Activated CD8-positive, alpha-beta T cell treated with anti-CD3 and anti-CD28 coated beads, Interleukin-2, amount 10 ng/mL, durations not matched to agents 7 days and 5 days (primary cell): ENCODE results near the gene KCNH6. TPM values are rescaled to one million over a fixed set of nuclear protein-coding genes. Genes with fewer than 3 reads are reported as not detected.

ENCODE experiments used
- ATAC-seq: fragments of 150-1000 bp; cut with Tn5 transposase; one replicate; pipeline ENCODE4 v1.10.0; 2021; ENCODE audit warnings: moderate library complexity
- CTCF ChIA-PET: fragments of 350-600 bp; sonication (Branson Sonifier 250); formaldehyde crosslinking; loops from one replicate; lab custom pipeline; 2021; ENCODE audit warnings: antibody characterized with exemption; lab: Charles Lee
- POLR2A ChIA-PET: fragments of 350-600 bp; sonication (Branson Sonifier 250); formaldehyde crosslinking; loops from one replicate; lab custom pipeline; 2021; ENCODE audit warnings: antibody characterized with exemption; lab: Charles Lee
- DNase-seq: peaks from one replicate; pipeline ENCODE4 v3.0.0-alpha.2; 2020
- H3K27ac Mint-ChIP-seq: one replicate; pipeline ENCODE4 v1.8.0; 2021; ENCODE audit warnings: mild to moderate bottlenecking, mixed read lengths
- H3K27me3 Mint-ChIP-seq: one replicate; pipeline ENCODE4 v1.8.0; 2021; ENCODE audit warnings: low read depth, mixed read lengths
- H3K36me3 Mint-ChIP-seq: one replicate; pipeline ENCODE4 v1.8.0; 2021; ENCODE audit warnings: low read depth, mixed read lengths
- H3K4me1 Mint-ChIP-seq: one replicate; pipeline ENCODE4 v1.8.0; 2021; ENCODE audit warnings: low read depth, mixed read lengths
- H3K4me3 Mint-ChIP-seq: one replicate; pipeline ENCODE4 v1.8.0; 2021; ENCODE audit warnings: mild to moderate bottlenecking, mixed read lengths
- H3K9me3 Mint-ChIP-seq: one replicate; pipeline ENCODE4 v1.8.0; 2022; ENCODE audit warnings: mixed read lengths; ENCODE audit not compliant: insufficient read depth
- total RNA-seq, 2 experiments: library from RNA; stranded (reverse); gene quantifications; one replicate each; pipeline ENCODE4 v1.2.3, GENCODE V29; 2021

KCNH6 gene
- total RNA-seq, 2 experiments from 2014 or later, result not detected

DNA sequence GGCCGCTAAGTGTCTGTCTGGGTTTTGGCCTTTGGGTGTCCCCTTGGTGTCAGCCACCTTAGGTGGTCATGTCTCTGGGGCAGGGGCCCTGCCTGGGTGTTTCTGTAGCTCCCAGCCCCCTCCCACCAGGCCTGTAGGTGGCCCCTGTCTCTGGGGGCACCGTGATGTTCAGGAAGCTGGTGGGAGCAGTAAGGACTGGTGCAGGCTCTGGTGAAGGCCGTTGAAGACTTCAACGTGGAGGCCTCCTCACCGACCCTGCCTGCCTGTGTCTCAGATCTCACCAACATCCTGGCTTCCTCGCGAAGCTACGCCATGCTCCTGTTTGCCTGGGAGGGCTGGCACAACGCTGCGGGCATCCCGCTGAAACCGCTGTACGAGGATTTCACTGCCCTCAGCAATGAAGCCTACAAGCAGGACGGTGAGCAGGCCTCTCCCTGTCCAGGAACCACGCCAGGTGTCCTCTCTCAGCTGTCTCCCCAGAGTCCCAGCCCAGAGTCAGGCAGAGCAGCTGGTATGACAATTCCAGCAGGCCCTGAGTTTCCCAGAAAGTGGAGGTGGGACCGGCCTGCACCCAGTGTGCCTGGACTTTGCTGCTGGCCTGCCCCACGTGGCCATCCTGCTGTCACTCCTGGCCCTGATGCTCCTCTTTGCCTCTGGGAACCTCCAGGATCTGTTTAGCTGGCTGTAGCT, 43.5 kb upstream of the KCNH6 start:
- Mint-ChIP-seq H3K36me3 (no peaks in the 10 kb centered on the region), H3K4me1 (peaks cover 16% of the 10 kb centered on the region), H3K27me3 (peaks cover 34% of the 10 kb centered on the region), H3K4me3 (no peak overlapping the region), H3K9me3 (no peaks in the 10 kb centered on the region), H3K27ac (no peak overlapping the region)
- CTCF ChIA-PET, result interaction anchor here (0.6 to 7.3 kb wide), 21 partner anchors 10 to 801 kb away, joined by 3 to 270 read pairs (median 4); partner anchors contain the start of gene DCAF7
- POLR2A ChIA-PET, result no interaction called here
- no peak for DNase-seq
- no peak for ATAC-seq

DNA sequence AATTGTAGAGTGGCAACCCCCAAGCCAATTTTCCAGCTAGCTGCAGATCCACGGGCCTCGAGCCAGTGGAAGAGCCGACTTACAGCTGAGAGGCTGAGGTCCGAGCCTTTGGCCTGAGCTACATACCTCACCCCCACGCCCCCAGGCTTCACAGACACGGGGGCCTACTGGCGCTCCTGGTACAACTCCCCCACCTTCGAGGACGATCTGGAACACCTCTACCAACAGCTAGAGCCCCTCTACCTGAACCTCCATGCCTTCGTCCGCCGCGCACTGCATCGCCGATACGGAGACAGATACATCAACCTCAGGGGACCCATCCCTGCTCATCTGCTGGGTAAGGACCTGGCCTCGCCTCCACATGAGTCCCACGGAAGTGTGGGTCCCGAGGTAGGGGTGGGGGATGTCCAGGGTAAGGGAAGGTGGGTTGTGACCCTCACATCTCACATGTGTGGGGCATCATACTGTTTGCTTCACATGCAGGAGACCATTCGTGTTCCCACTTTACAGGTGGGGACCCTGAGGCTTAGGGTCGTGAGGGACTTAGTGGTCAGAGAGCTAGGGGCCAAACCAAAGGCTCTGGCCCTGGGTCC, 42.9 kb upstream of the KCNH6 start:
- ChIA-PET POLR2A (interaction anchor here (0.5 to 0.6 kb wide), 3 partner anchors 18 to 717 kb away, joined by 3 to 4 read pairs (median 3); no protein-coding TSS in a partner anchor), CTCF (interaction anchor here (1.0 to 7.3 kb wide), 9 partner anchors 11 to 129 kb away, joined by 4 to 270 read pairs (median 7); no protein-coding TSS in a partner anchor)
- peaks cover 28% of the 10 kb centered on the region for H3K27me3 Mint-ChIP-seq
- H3K36me3 Mint-ChIP-seq, result no peaks in the 10 kb centered on the region
- no peak overlapping the region for H3K27ac Mint-ChIP-seq
- H3K4me1 Mint-ChIP-seq, result peaks cover 16% of the 10 kb centered on the region
- DNase-seq (no peak), ATAC-seq (no peak)
- no peaks in the 10 kb centered on the region for H3K9me3 Mint-ChIP-seq
- no peak overlapping the region for H3K4me3 Mint-ChIP-seq

DNA sequence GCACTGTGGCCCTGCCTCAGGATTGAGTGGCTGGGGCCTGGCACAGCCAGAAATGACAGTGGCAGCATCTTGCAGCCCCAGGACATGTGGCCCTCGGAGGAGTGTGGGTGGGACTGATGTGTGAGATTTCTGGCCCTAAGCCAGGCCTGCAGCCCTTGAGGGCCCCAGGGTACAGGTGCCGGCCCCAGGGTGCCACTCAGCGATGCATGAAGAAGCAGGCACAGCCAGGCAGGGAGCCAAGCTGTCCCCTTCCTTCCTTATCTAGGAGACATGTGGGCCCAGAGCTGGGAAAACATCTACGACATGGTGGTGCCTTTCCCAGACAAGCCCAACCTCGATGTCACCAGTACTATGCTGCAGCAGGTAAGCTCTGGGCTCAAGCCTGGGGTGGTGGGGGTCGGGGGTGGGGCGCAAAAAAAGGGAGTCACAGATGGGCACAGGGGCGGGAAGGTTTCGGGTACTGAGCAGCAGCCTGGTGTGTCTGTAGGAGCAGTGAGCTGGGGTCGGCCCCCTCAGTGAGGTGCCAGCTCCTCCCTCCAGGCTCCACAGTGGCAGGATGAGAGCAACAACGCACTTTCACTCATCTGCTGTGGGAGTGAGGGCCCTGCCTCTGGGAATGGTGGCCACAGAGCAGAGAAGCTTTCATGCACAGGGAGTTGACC, 42.2 kb upstream of the KCNH6 start:
- Mint-ChIP-seq H3K9me3 (no peaks in the 10 kb centered on the region), H3K4me3 (no peak overlapping the region), H3K27me3 (peaks cover 21% of the 10 kb centered on the region), H3K36me3 (no peaks in the 10 kb centered on the region), H3K4me1 (peaks cover 15% of the 10 kb centered on the region), H3K27ac (no peak overlapping the region)
- POLR2A ChIA-PET, result interaction anchor here (0.6 kb wide), 2 partner anchors 29 to 718 kb away, joined by 3 to 4 read pairs; no protein-coding TSS in a partner anchor
- DNase-seq (no peak), ATAC-seq (no peak)
- CTCF ChIA-PET, result interaction anchor here (0.8 to 7.3 kb wide), 2 partner anchors 50 to 131 kb away, joined by 4 to 270 read pairs; no protein-coding TSS in a partner anchor

DNA sequence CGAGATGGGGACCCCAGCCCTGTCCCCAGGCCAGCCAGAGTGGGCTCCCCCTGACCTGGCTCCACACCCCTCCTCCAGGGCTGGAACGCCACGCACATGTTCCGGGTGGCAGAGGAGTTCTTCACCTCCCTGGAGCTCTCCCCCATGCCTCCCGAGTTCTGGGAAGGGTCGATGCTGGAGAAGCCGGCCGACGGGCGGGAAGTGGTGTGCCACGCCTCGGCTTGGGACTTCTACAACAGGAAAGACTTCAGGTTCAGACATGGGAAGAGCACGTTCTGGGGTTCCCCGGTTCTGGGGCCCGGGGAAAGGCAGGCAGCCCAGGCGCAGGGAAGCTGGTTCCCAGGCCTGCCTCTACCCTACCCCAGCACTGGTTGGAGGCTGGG, 41.7 kb upstream of the KCNH6 start:
- ATAC-seq, result no peak
- H3K4me3 Mint-ChIP-seq, result no peak overlapping the region
- ChIA-PET CTCF (interaction anchor here (0.8 to 7.3 kb wide), 2 partner anchors 51 to 130 kb away, joined by 4 to 270 read pairs; no protein-coding TSS in a partner anchor), POLR2A (no interaction called here)
- no peaks in the 10 kb centered on the region for H3K36me3 Mint-ChIP-seq
- H3K27me3 Mint-ChIP-seq, result peaks cover 17% of the 10 kb centered on the region
- H3K4me1 Mint-ChIP-seq, result peaks cover 12% of the 10 kb centered on the region
- DNase-seq, result no peak
- no peaks in the 10 kb centered on the region for H3K9me3 Mint-ChIP-seq
- H3K27ac Mint-ChIP-seq, result no peak overlapping the region

DNA sequence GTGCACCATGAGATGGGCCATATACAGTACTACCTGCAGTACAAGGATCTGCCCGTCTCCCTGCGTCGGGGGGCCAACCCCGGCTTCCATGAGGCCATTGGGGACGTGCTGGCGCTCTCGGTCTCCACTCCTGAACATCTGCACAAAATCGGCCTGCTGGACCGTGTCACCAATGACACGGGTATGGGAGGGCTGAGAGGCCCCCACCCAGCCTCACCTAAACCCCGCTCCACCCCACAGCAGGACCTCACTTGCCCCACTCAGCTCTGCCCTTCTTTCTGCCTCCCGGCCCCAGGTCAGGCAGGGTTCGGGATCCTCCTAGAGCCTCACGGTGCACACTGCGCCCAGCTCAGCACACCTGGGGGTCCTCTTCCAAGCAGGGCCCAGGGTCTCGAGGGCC, 40.6 kb upstream of the KCNH6 start:
- H3K4me3 Mint-ChIP-seq, result no peak overlapping the region
- ChIA-PET CTCF (interaction anchor here (7.3 kb wide), 1 partner anchor 52 kb away, joined by 270 read pairs; no protein-coding TSS in a partner anchor), POLR2A (no interaction called here)
- H3K27me3 Mint-ChIP-seq, result peaks cover 13% of the 10 kb centered on the region
- H3K9me3 Mint-ChIP-seq, result no peaks in the 10 kb centered on the region
- H3K36me3 Mint-ChIP-seq, result no peaks in the 10 kb centered on the region
- DNase-seq (no peak), ATAC-seq (no peak)
- peaks cover 11% of the 10 kb centered on the region for H3K4me1 Mint-ChIP-seq
- H3K27ac Mint-ChIP-seq, result no peak overlapping the region

DNA sequence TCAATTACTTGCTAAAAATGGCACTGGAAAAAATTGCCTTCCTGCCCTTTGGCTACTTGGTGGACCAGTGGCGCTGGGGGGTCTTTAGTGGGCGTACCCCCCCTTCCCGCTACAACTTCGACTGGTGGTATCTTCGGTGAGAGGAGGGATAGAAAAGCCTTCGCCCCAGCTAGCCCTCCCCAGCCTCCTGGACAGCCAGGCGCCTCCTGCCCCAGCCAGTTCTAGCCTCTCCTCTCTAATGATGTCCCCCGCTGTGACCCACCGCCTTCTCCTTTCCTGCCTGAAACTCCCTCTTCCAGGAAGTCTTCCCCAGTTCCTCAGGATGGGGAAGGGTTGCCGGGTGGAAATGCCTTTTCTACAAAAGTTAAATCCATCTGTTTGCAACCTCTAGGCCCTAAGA, 40.1 kb upstream of the KCNH6 start:
- Mint-ChIP-seq H3K4me3 (no peak overlapping the region), H3K27me3 (peaks cover 8% of the 10 kb centered on the region), H3K36me3 (no peaks in the 10 kb centered on the region), H3K27ac (no peak overlapping the region), H3K4me1 (peaks cover 6% of the 10 kb centered on the region), H3K9me3 (no peaks in the 10 kb centered on the region)
- DNase-seq (no peak), ATAC-seq (no peak)
- ChIA-PET CTCF (interaction anchor here (7.3 kb wide), 1 partner anchor 52 kb away, joined by 270 read pairs; no protein-coding TSS in a partner anchor), POLR2A (no interaction called here)

DNA sequence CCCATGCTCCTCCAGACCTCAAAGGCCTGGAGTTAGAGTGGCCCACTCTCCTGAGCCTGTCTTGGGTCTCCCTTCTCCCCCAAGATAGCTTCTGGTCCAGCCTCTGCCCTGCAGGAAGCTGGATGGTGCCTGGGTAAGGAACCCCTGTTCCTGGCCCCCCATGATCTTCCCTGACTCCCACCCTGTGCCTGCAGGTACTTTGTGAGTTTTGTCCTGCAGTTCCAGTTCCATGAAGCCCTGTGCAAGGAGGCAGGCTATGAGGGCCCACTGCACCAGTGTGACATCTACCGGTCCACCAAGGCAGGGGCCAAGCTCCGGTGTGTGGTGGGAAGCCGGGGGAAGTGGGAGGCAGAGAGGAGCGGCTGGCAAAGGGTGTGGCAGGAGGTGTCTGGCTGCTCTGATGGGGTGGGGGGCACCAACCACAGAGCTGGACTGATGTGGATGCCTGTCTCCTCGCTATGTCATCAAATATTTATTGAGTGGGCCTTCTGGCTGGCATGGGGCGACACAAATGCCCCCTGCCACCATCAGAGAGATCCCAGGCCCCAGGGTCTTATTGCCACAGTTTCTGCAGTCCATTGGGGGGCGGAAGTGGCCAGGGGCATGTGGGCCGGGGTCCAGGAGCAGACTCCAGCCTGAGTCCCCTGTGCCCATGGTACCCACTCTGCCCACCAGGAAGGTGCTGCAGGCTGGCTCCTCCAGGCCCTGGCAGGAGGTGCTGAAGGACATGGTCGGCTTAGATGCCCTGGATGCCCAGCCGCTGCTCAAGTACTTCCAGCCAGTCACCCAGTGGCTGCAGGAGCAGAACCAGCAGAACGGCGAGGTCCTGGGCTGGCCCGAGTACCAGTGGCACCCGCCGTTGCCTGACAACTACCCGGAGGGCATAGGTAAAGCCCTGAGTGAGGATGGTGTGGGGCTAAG, 39.2 kb upstream of the KCNH6 start:
- H3K36me3 Mint-ChIP-seq, result no peaks in the 10 kb centered on the region
- DNase-seq, result no peak
- H3K4me3 Mint-ChIP-seq, result no peak overlapping the region
- peaks cover 1% of the 10 kb centered on the region for H3K27me3 Mint-ChIP-seq
- no peak for ATAC-seq
- H3K27ac Mint-ChIP-seq, result no peak overlapping the region
- CTCF ChIA-PET, result no interaction called here
- H3K4me1 Mint-ChIP-seq, result peaks cover 2% of the 10 kb centered on the region
- no peaks in the 10 kb centered on the region for H3K9me3 Mint-ChIP-seq
- POLR2A ChIA-PET, result no interaction called here

DNA sequence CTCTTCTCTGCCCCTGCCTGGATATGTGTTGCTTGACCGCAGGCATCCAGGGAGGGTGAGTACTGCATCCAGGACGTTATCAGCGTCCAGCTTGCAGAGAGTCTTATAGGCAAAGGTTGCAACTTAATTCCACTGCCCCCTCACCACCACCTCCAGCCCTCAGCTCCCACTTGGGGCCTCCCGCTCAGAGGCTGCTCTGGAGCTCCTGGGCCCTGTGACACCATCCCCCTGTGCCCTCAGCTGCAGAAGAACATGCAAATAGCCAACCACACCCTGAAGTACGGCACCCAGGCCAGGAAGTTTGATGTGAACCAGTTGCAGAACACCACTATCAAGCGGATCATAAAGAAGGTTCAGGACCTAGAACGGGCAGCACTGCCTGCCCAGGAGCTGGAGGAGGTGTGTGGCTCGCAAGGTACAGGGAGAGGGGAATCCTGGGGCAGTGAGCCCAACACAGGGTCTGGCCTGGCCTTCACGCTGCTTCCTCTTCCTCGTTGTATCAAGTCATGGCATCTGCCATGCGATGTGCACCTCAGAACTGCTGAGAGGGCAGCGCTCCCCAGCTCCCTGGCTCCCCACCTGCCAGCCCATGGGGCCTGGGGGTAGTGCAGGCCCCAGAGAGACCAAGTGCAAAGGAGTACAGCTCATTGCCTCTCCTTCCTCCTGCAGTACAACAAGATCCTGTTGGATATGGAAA, 36.7 kb upstream of the KCNH6 start:
- ATAC-seq (no peak), DNase-seq (no peak)
- ChIA-PET POLR2A (no interaction called here), CTCF (interaction anchor here (1.0 to 2.4 kb wide), 3 partner anchors 8 to 126 kb away, joined by 3 to 9 read pairs (median 8); no protein-coding TSS in a partner anchor)
- Mint-ChIP-seq H3K4me1 (no peaks in the 10 kb centered on the region), H3K9me3 (no peaks in the 10 kb centered on the region), H3K36me3 (no peaks in the 10 kb centered on the region), H3K27ac (no peak overlapping the region), H3K4me3 (no peak overlapping the region), H3K27me3 (no peaks in the 10 kb centered on the region)

DNA sequence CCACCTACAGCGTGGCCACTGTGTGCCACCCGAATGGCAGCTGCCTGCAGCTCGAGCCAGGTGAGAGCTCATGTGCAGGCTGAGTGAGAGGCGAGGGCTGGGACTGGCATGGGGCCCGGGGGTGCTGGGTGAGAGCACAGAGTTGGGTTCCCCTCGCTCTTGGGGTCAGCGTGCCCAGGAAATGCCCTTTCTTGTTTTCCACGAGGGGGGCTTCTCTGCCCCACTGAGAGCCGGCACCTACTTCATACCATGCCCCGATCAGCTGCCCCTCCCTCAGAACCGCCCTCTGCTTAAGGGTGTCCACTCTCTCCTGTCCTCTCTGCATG, 36.2 kb upstream of the KCNH6 start:
- Mint-ChIP-seq H3K27ac (no peak overlapping the region), H3K4me3 (no peak overlapping the region), H3K4me1 (no peaks in the 10 kb centered on the region), H3K27me3 (no peaks in the 10 kb centered on the region), H3K36me3 (no peaks in the 10 kb centered on the region), H3K9me3 (no peaks in the 10 kb centered on the region)
- ChIA-PET CTCF (interaction anchor here (1.0 to 2.4 kb wide), 3 partner anchors 9 to 125 kb away, joined by 3 to 9 read pairs (median 8); no protein-coding TSS in a partner anchor), POLR2A (no interaction called here)
- DNase-seq, result no peak
- ATAC-seq, result no peak

DNA sequence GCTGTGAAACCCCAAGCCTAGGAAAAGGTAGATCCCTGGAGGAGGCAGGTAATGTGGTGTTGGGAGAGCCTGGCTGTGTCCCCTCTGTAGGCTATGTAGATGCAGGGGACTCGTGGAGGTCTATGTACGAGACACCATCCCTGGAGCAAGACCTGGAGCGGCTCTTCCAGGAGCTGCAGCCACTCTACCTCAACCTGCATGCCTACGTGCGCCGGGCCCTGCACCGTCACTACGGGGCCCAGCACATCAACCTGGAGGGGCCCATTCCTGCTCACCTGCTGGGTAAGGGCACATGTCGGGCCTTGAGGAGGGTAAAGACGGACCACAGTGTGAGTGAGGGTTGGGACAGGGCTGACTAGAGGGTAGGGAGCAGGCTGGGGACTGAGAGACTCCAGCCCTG, 34.3 kb upstream of the KCNH6 start:
- H3K27me3 Mint-ChIP-seq, result no peaks in the 10 kb centered on the region
- H3K36me3 Mint-ChIP-seq, result no peaks in the 10 kb centered on the region
- H3K27ac Mint-ChIP-seq, result no peak overlapping the region
- H3K9me3 Mint-ChIP-seq, result no peaks in the 10 kb centered on the region
- ChIA-PET CTCF (no interaction called here), POLR2A (no interaction called here)
- no peak for ATAC-seq
- H3K4me1 Mint-ChIP-seq, result no peaks in the 10 kb centered on the region
- DNase-seq, result no peak
- H3K4me3 Mint-ChIP-seq, result no peak overlapping the region

DNA sequence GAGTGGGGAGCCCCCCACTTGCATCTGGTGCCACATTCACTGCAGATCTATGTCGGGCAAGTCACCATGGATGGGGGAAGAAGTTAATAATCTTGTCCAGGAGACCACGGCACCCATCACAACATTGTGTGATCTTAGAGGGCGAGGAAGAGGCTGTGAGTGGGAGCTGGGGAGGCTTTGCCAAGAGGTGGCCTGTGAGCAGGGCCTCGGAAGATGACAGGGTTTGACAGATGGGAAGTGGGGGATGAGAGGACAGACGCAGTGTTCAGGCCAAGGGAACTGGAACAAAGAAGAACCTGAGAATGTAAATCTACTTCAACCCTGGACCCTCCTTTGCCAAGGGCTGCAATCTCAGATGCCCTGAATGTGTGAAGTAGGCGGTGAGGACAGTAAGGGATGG, 33.9 kb upstream of the KCNH6 start:
- ChIA-PET POLR2A (no interaction called here), CTCF (no interaction called here)
- H3K4me3 Mint-ChIP-seq, result no peak overlapping the region
- no peak overlapping the region for H3K27ac Mint-ChIP-seq
- H3K36me3 Mint-ChIP-seq, result no peaks in the 10 kb centered on the region
- ATAC-seq, result no peak
- no peaks in the 10 kb centered on the region for H3K4me1 Mint-ChIP-seq
- no peak for DNase-seq
- no peaks in the 10 kb centered on the region for H3K27me3 Mint-ChIP-seq
- H3K9me3 Mint-ChIP-seq, result no peaks in the 10 kb centered on the region
